ENCODE data around the gene APOC1.
"Not testable (repeated sequence)": the region's sequence is repeated elsewhere in the genome, so short reads cannot be mapped to it uniquely, and the experiment has no call there.

The APOC1 gene

DNA sequence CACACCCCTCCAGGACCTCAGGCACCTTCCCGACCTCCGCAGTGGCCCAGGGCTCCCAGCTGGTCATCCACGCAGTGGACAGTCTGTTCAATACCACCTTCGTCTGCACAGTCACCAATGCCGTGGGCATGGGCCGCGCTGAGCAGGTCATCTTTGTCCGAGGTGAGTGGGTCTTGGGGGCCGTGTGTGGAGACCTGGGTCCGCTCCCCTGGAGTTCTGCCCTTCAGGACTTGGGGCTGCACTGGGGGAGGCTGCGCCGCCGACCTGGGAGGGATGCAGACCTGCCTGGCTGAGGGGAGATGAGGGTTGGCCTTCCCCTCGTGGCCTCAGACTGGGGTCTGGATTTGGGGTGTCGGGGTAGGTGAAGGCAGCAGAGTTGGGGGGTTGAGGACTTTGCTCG lies 40.1 kb upstream of the APOC1 start:
- Histone ChIP-seq H3K4me3 (no peak overlapping the region), H3K36me3 (peaks cover 70 to 92% (median 84%) of the 10 kb centered on the region in 11 experiments)

DNA sequence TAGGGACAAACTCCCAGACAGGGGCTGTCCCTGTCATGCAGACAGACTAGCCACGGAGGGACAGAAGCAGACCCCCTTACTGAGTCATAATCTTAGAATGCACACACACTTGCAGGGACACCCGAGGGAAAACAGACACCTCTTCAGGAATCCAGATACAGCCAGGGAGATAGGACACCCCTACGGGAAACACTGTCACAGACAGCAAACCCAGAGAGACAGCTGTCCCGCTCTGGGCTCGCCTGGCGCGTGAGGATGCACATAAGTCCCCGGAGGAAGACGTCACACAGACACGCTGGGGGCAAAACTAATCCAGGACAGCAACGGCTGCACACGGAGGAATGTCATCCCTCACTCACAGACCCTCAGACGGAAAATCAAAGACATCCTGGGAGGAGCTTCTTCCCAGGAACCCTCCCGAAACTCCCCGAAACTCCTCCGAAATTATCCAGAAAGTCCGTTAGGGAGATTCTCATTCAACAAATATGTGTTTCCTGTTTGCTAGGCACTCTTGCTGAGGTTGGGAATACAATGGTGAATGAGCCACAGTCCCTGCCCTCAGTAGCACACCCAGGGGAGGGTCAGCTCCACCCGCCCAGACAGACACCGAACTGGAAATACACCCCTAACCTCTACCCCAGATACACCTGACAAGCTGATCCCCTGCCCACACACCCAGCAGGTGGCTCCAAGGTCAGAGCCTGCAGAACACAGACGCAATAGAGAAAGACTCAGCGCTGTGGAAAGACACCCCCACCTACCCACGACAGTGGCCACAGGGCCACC lies 38.5 kb upstream of the APOC1 start:
- peak overlapping the region in 2 of 11 experiments; percentile 2 to 12; a peak in 3 of 22 replicates for H3K27ac ChIP-seq
- TF ChIP-seq Cebpa-rat (IDR thresholded peaks at IDR 0.05), result no peak
- H3K9ac ChIP-seq, result peak overlapping the region in 2 of 11 experiments; percentile 5 to 58; a peak in 3 of 22 replicates
- H3K27me3 ChIP-seq, result no peaks in the 10 kb centered on the region
- peaks cover 0 to 58% (median 3%) of the 10 kb centered on the region in 11 experiments; a peak in 10 of 22 replicates for H4K20me1 ChIP-seq
- H3K4me1 ChIP-seq, result peaks cover 28 to 64% (median 47%) of the 10 kb centered on the region in 10 experiments
- peaks cover 73 to 98% (median 89%) of the 10 kb centered on the region in 11 experiments for H3K36me3 ChIP-seq
- peak overlapping the region in 4 of 11 experiments; percentile 32 to 69 (median 67); a peak in 2 of 22 replicates for H3K4me2 ChIP-seq
- no peaks in the 10 kb centered on the region for H3K9me3 ChIP-seq (replicated peaks in 1 of 11)
- H3K4me3 ChIP-seq, result no peak overlapping the region

More for the DNA sequence above, 40.1 kb upstream of the APOC1 start:
- Histone ChIP-seq H3K27ac (peak overlapping the region in 4 of 11 experiments; percentile 1 to 50 (median 9); a peak in 5 of 22 replicates), H3K27me3 (no peaks in the 10 kb centered on the region), H3K9ac (no peak overlapping the region), H3K4me2 (no peak overlapping the region), H3K4me1 (peaks cover 41 to 74% (median 51%) of the 10 kb centered on the region in 10 experiments), H4K20me1 (peaks cover 0 to 60% (median 3%) of the 10 kb centered on the region in 11 experiments; a peak in 11 of 22 replicates), H3K9me3 (replicated peaks in 1 of 11) (no peaks in the 10 kb centered on the region)
- no peak for TF ChIP-seq Cebpa-rat (IDR thresholded peaks at IDR 0.05)

DNA sequence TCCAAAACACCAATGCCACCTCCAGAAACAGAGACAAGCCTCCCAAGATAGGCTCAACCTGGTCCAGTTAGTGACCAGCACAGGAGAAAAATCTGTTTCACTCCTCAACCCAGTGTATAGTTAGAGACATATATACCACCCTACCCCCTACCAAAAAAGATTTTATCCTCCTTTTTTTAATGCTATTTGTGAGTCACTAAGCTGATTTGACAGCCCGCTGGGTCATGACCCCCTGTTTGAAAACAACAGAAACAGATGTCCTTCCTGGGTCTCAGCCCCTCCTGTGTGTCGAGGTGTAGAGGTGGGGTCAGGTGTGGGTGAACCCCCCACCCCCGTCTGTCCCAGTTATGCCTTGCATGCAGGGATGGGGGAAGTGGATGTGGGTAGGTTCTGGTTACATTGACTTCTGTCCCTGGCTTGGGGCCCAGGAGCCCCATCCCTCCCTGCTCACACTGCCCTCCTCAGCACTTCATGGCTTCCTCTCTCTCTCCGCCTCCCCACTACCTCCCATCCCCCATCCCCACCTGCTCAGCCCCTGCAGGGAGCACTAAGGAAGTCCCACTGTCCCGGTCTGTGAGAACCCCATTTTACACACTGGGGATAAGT lies 37.4 kb upstream of the APOC1 start:
- peaks cover 61 to 98% (median 77%) of the 10 kb centered on the region in 11 experiments for H3K36me3 ChIP-seq
- peak overlapping the region in 7 of 11 experiments; percentile 12 to 38 (median 25); a peak in 9 of 22 replicates for H3K27ac ChIP-seq
- H3K9ac ChIP-seq, result peak overlapping the region in 9 of 11 experiments; percentile 5 to 58 (median 31); a peak in 15 of 22 replicates
- H3K27me3 ChIP-seq, result no peaks in the 10 kb centered on the region
- no peak for TF ChIP-seq Cebpa-rat (IDR thresholded peaks at IDR 0.05)
- peaks cover 0 to 56% (median 0%) of the 10 kb centered on the region in 11 experiments; a peak in 9 of 22 replicates for H4K20me1 ChIP-seq
- H3K4me2 ChIP-seq, result peak overlapping the region; percentile 16 to 69 (median 56)
- H3K4me3 ChIP-seq, result no peak overlapping the region
- peaks cover 18 to 53% (median 46%) of the 10 kb centered on the region in 10 experiments for H3K4me1 ChIP-seq
- no peaks in the 10 kb centered on the region for H3K9me3 ChIP-seq (replicated peaks in 1 of 11)

DNA sequence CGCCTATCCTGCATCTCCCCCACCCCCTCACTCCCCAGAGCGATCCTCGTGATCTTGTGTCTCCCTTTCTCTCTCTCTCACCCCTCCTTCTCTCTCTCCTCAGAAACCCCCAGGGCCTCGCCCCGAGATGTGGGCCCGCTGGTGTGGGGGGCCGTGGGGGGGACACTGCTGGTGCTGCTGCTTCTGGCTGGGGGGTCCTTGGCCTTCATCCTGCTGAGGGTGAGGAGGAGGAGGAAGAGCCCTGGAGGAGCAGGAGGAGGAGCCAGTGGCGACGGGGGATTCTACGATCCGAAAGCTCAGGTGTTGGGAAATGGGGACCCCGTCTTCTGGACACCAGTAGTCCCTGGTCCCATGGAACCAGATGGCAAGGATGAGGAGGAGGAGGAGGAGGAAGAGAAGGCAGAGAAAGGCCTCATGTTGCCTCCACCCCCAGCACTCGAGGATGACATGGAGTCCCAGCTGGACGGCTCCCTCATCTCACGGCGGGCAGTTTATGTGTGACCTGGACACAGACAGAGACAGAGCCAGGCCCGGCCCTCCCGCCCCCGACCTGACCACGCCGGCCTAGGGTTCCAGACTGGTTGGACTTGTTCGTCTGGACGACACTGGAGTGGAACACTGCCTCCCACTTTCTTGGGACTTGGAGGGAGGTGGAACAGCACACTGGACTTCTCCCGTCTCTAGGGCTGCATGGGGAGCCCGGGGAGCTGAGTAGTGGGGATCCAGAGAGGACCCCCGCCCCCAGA lies 36.1 kb upstream of the APOC1 start:
- H3K9ac ChIP-seq, result peak overlapping the region in 4 of 11 experiments; percentile 13 to 50 (median 28); a peak in 2 of 22 replicates
- peaks cover 53 to 98% (median 67%) of the 10 kb centered on the region in 11 experiments for H3K36me3 ChIP-seq
- peaks cover 18 to 44% (median 35%) of the 10 kb centered on the region in 10 experiments for H3K4me1 ChIP-seq
- no peaks in the 10 kb centered on the region for H3K9me3 ChIP-seq (replicated peaks in 1 of 11)
- H3K4me2 ChIP-seq, result peak overlapping the region in 2 of 11 experiments; percentile 35 to 47; a peak in 2 of 22 replicates
- peaks cover 0 to 56% (median 0%) of the 10 kb centered on the region in 11 experiments; a peak in 8 of 22 replicates for H4K20me1 ChIP-seq
- H3K27me3 ChIP-seq, result no peaks in the 10 kb centered on the region
- H3K27ac ChIP-seq, result peak overlapping the region in 2 of 11 experiments; percentile 17 to 36; a peak in 3 of 22 replicates
- no peak for TF ChIP-seq Cebpa-rat (IDR thresholded peaks at IDR 0.05)
- H3K4me3 ChIP-seq, result no peak overlapping the region

DNA sequence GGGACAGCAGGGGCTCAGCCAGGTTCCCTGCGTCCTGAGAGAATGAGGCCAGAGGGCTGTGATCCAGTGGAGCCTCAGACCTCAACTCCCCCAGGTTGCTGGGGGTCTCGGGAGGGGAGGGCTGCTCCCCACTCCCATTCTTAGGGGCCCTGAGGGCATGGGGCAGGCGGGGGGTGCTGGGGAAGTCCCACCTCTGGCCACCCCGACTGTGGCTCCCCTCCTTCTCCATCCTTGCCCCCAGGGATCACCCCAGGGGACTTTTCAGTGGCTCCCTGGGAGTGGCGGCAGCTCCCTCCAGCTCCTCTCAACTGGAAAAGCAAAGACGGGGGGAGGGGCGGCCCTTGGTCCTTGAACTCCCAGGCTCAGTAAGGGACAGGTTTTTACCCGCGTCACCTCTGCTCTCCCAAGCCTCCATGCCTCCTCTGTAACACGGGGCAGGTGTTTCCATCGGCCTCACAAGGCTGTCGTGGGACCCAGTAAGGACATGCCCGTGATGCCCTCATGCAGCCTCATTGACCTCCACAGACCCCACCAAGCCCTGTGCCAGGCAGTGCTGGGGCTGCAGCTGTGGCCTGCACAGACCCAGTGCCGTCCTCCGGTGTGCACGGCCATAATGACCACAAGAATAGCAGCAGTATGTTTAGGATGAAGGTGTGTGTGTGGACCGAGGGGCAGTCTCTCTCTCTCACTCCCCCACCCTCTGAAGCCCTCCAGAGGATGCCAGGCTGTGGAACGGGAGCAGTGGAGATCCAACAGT lies 34.9 kb upstream of the APOC1 start:
- Histone ChIP-seq H4K20me1 (peaks cover 0 to 51% (median 0%) of the 10 kb centered on the region in 11 experiments; a peak in 8 of 22 replicates), H3K4me3 (no peak overlapping the region), H3K36me3 (peaks cover 50 to 98% (median 64%) of the 10 kb centered on the region in 11 experiments), H3K9me3 (replicated peaks in 1 of 11) (no peaks in the 10 kb centered on the region), H3K27ac (peak overlapping the region in 7 of 11 experiments; percentile 16 to 36 (median 24); a peak in 9 of 22 replicates), H3K9ac (peak overlapping the region in 8 of 11 experiments; percentile 11 to 52 (median 28); a peak in 10 of 22 replicates), H3K4me2 (peak overlapping the region in 8 of 11 experiments; percentile 9 to 53 (median 40); a peak in 11 of 22 replicates), H3K4me1 (peaks cover 18 to 41% (median 32%) of the 10 kb centered on the region in 10 experiments), H3K27me3 (no peaks in the 10 kb centered on the region)
- TF ChIP-seq Cebpa-rat (IDR thresholded peaks at IDR 0.05), result no peak

DNA sequence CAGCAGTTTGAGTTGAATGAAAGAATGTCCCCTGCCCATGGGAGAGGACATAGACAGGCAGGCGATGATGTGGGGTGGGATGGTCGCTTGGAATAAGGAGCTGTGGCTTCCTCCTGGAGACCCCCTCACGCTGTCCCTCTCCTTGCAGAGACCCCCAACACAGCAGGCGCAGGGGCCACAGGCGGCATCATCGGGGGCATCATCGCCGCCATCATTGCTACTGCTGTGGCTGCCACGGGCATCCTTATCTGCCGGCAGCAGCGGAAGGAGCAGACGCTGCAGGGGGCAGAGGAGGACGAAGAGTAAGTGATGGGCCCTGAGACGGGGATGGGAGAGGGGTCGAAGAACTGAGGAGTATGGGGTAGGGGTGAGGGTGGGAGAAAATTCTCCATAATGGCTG lies 32.3 kb upstream of the APOC1 start:
- no peaks in the 10 kb centered on the region for H3K9me3 ChIP-seq (replicated peaks in 1 of 11)
- H3K27ac ChIP-seq, result no peak overlapping the region
- no peak for TF ChIP-seq Cebpa-rat (IDR thresholded peaks at IDR 0.05)
- H3K36me3 ChIP-seq, result peaks cover 43 to 98% (median 61%) of the 10 kb centered on the region in 11 experiments
- no peaks in the 10 kb centered on the region for H3K27me3 ChIP-seq
- peaks cover 6 to 24% (median 20%) of the 10 kb centered on the region in 10 experiments for H3K4me1 ChIP-seq
- no peak overlapping the region for H3K4me3 ChIP-seq
- H3K4me2 ChIP-seq, result no peak overlapping the region
- peaks cover 0 to 25% (median 0%) of the 10 kb centered on the region in 11 experiments; a peak in 7 of 22 replicates for H4K20me1 ChIP-seq
- H3K9ac ChIP-seq, result no peak overlapping the region

DNA sequence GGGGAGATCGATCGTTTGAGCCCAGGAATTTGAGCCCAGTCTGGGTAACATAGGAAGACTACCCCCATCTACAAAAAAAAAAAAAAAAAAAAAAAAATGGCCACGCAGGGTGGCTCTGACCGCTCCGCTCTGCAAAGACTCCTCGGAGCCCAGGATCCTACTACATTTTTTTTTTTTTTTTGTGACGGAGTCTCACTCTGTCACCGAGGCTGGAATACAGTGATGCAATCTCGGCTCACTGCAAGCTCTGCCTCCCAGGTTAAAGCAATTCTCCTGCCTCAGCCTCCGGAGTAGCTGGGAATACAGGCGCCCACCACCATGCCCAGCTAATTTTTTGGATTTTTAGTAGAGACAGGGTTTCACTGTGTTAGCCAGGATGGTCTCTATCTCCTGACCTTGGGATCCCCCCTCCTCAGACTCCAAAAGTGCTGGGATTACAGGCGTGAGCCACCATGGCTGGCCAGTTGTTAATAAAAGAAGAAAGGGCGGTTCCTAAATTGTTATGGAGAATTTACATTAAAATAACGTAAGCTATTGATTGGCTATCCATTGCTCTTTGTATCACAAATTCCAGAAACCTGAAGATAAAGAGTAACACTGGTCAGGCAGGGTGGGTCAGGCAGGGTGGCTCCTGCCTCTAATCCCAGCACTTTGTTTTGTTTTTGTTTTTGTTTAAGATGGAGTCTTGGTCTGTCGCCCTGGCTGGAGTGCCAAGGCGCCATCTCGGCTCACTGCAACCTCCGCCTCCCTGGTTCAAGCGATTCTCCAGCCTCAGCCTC lies 31.6 kb upstream of the APOC1 start:
- H3K27me3 ChIP-seq; H3K4me2 ChIP-seq; H3K27ac ChIP-seq; H3K4me3 ChIP-seq; H3K9me3 ChIP-seq (replicated peaks in 1 of 11); H3K9ac ChIP-seq: not testable (repeated sequence)
- H3K36me3 ChIP-seq, result peaks cover 41 to 98% (median 61%) of the 10 kb centered on the region in 11 experiments
- peaks cover 0 to 18% (median 13%) of the 10 kb centered on the region in 10 experiments; a peak in 13 of 20 replicates for H3K4me1 ChIP-seq
- H4K20me1 ChIP-seq, result peaks cover 0 to 18% (median 0%) of the 10 kb centered on the region in 11 experiments; a peak in 4 of 22 replicates

Measured in BLaER1 treated with 17β-estradiol and CSF1 and Interleukin-3, amounts not matched to agents 10 nM and 100 nM (cell line).